ENCODE data around the gene MEGF6. TPM values are rescaled to one million over a fixed set of nuclear protein-coding genes. Genes with fewer than 3 reads are reported as not detected.

The MEGF6 gene
- total RNA-seq, 1 experiment from 2014 or later = 21.3 TPM

GRCh38 chr1:3480369-3480719, 131.0 kb downstream of the MEGF6 start:
- Histone ChIP-seq H2AFZ (ENCODE audit: low read length) (no peak overlapping the region), H2BK120ac (ENCODE audit: low read depth, low read length, poor library complexity, severe bottlenecking) (no peak overlapping the region), H3K23me2 (ENCODE audit: insufficient read length, low read depth, low read length, poor library complexity, severe bottlenecking) (no peaks in the 10 kb centered on the region), H4K20me1 (ENCODE audit: control insufficient read depth, insufficient read depth, insufficient read length) (no peaks in the 10 kb centered on the region), H3K14ac (ENCODE audit: insufficient read depth, low read length) (no peak overlapping the region; the same call in 1 of the 2 replicates), H3K4me2 (ENCODE audit: insufficient read depth, insufficient read length, low read length) (no peak overlapping the region), H3K4ac (ENCODE audit: low read depth, low read length) (no peak overlapping the region), H2BK15ac (ENCODE audit: low read depth, low read length) (no peak overlapping the region), H3K9ac (ENCODE audit: extremely low read depth, insufficient read length, low read length) (no peak overlapping the region), H3K27ac (ENCODE audit: insufficient read length, low read depth, low read length) (no peak overlapping the region), H4K5ac (ENCODE audit: insufficient read length, low read depth, low read length) (no peak overlapping the region), H2BK12ac (ENCODE audit: insufficient read length, low read depth, low read length) (no peak overlapping the region), H2AK5ac (ENCODE audit: insufficient read length, low read length) (no peak overlapping the region), H4K8ac (replicated peaks; ENCODE audit: insufficient read length, low read depth, low read length) (no peak overlapping the region), H3T11ph (ENCODE audit: low read length) (no peak overlapping the region), H3K79me2 (ENCODE audit: insufficient read depth, low read length) (no peaks in the 10 kb centered on the region), H3K56ac (ENCODE audit: insufficient read length, low read depth, low read length) (no peak overlapping the region), H3K4me1 (ENCODE audit: insufficient read depth, low read length) (no peaks in the 10 kb centered on the region), H3K27me3 (ENCODE audit: insufficient read depth, low read length) (no peaks in the 10 kb centered on the region), H3K79me1 (ENCODE audit: insufficient read depth, low read depth, low read length, poor library complexity, severe bottlenecking) (no peaks in the 10 kb centered on the region), H3K9me3 (ENCODE audit: control insufficient read depth, low read depth, low read length) (no peaks in the 10 kb centered on the region), H2BK5ac (ENCODE audit: insufficient read length, low read length) (no peak overlapping the region), H4K91ac (ENCODE audit: insufficient read length, low read depth, low read length) (no peak overlapping the region), H2BK20ac (ENCODE audit: low read depth, low read length, poor library complexity, severe bottlenecking) (no peak overlapping the region), H3K23ac (ENCODE audit: insufficient read length, low read depth, low read length) (no peak overlapping the region), H3K18ac (ENCODE audit: insufficient read length, low read depth, low read length) (no peak overlapping the region)
- H3K27ac Mint-ChIP-seq = no peak overlapping the region
- no peak for DNase-seq
- TF ChIP-seq, protein P1, sequence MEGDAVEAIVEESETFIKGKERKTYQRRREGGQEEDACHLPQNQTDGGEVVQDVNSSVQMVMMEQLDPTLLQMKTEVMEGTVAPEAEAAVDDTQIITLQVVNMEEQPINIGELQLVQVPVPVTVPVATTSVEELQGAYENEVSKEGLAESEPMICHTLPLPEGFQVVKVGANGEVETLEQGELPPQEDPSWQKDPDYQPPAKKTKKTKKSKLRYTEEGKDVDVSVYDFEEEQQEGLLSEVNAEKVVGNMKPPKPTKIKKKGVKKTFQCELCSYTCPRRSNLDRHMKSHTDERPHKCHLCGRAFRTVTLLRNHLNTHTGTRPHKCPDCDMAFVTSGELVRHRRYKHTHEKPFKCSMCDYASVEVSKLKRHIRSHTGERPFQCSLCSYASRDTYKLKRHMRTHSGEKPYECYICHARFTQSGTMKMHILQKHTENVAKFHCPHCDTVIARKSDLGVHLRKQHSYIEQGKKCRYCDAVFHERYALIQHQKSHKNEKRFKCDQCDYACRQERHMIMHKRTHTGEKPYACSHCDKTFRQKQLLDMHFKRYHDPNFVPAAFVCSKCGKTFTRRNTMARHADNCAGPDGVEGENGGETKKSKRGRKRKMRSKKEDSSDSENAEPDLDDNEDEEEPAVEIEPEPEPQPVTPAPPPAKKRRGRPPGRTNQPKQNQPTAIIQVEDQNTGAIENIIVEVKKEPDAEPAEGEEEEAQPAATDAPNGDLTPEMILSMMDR (conservative IDR thresholded peaks at IDR 0.05) = no peak
- H3K4me1 Mint-ChIP-seq = peaks cover 2 to 3% of the 10 kb centered on the region in 2 experiments; a peak in 3 of 4 replicates
- no peak overlapping the region for H3K4me3 Mint-ChIP-seq
- peaks cover 0 to 12% (median 8%) of the 10 kb centered on the region in 3 experiments; a peak in 4 of 7 replicates for H3K36me3 Mint-ChIP-seq (ENCODE audit: insufficient read depth in 1 of 3, low read depth in 3 of 3)
- peaks cover 2 to 13% of the 10 kb centered on the region in 2 experiments; a peak in 3 of 5 replicates for H3K9me3 Mint-ChIP-seq
- WGBS (ENCODE audit: extremely low coverage, insufficient read length, low lambda C conversion rate) = no CpG with 5 or more reads among the region's 21 CpGs
- H3K27me3 Mint-ChIP-seq (ENCODE audit: low read depth) = peaks cover 4% of the 10 kb centered on the region
